Liver (tissue), 3 donors: ENCODE results near the gene MYO3B.

Source experiments
- EGR1 ChIP-seq, 2 donors: IDR thresholded peaks; 2 replicates each; pipeline ENCODE4 v1.6.1; 2016 to 2018; ENCODE audit warnings: antibody characterized with exemption in 2 of 2, low read depth in 2 of 2
- FOXA1 ChIP-seq: IDR thresholded peaks from 2 replicates; pipeline ENCODE4 v1.6.1; 2016; ENCODE audit warnings: antibody characterized with exemption
- GABPA ChIP-seq, 2 donors: IDR thresholded peaks in 1 of 2; conservative IDR thresholded peaks in 1 of 2; 2 replicates each; pipeline ENCODE4 v1.6.1; 2016; ENCODE audit warnings: antibody characterized with exemption in 2 of 2, mild to moderate bottlenecking in 1 of 2, moderate library complexity in 1 of 2
- JUND ChIP-seq, 2 donors: IDR thresholded peaks; 2 replicates each; pipeline ENCODE4 v1.6.1; 2016; ENCODE audit warnings: antibody characterized with exemption in 2 of 2
- NR2F2 ChIP-seq: IDR thresholded peaks from 2 replicates; pipeline ENCODE4 v1.6.1; 2016; ENCODE audit warnings: antibody characterized with exemption
- RAD21 ChIP-seq, 2 donors: IDR thresholded peaks; 2 replicates each; pipeline ENCODE4 v1.6.1; 2016; ENCODE audit warnings: antibody characterized with exemption in 2 of 2, mild to moderate bottlenecking in 2 of 2
- TAF1 ChIP-seq: conservative IDR thresholded peaks from 2 replicates; pipeline ENCODE4 v1.6.1; 2016; ENCODE audit warnings: antibody characterized with exemption, mild to moderate bottlenecking
- YY1 ChIP-seq: IDR thresholded peaks from 2 replicates; pipeline ENCODE4 v1.6.1; 2016; ENCODE audit warnings: antibody characterized with exemption, mild to moderate bottlenecking
- TF ChIP-seq, protein P1 (sequence below): IDR thresholded peaks from 2 replicates; pipeline ENCODE4 v1.6.1; 2016; ENCODE audit warnings: antibody characterized with exemption
- TF ChIP-seq, protein P2 (sequence below): fragments of 150-350 bp; IDR thresholded peaks from 2 replicates; pipeline ENCODE4 v1.5.1; 2017; ENCODE audit warnings: improper control_type of control experiment, low read depth, low read length; ENCODE audit not compliant: missing input control
- TF ChIP-seq, protein P3 (sequence below): IDR thresholded peaks from 2 replicates; pipeline ENCODE4 v1.6.1; 2016; ENCODE audit warnings: antibody characterized with exemption, mild to moderate bottlenecking
- donor health status: healthy.
- donor health status: healthy.

DNA sequence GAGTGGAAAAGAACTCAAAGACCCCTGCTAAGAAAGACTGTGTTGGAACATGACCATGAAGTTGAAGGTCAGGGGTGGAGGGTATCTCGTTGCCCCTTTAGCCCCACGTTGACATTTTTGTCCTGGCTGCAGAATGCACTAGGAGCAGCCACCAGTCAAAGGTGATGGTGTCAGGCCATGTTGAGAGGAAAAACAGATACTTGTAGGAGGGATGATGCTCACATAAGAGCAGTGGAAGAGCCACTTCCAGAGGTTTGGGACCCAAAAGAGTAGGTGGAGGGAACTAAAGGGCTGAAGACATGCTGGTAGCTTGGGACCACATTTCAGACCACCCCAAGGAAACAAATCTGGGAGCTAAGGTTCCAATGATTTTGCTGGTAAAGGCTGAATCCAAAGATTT lies 159.0 kb downstream of the MYO3B start:
- TF ChIP-seq TAF1 (no peak), YY1 (no peak), EGR1 (IDR thresholded peaks at IDR 0.05; ENCODE audit: low read depth in 2 of 2) (no peak), GABPA (IDR thresholded peaks at IDR 0.05 in 1 of 2, conservative IDR thresholded peaks at IDR 0.05 in 1 of 2) (no peak), FOXA1 (no peak), NR2F2 (no peak), JUND (IDR thresholded peaks at IDR 0.05) (no peak), RAD21 (IDR thresholded peaks at IDR 0.05) (no peak)
- TF ChIP-seq, protein P1, sequence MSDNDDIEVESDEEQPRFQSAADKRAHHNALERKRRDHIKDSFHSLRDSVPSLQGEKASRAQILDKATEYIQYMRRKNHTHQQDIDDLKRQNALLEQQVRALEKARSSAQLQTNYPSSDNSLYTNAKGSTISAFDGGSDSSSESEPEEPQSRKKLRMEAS, result no peak
- TF ChIP-seq, protein P2, sequence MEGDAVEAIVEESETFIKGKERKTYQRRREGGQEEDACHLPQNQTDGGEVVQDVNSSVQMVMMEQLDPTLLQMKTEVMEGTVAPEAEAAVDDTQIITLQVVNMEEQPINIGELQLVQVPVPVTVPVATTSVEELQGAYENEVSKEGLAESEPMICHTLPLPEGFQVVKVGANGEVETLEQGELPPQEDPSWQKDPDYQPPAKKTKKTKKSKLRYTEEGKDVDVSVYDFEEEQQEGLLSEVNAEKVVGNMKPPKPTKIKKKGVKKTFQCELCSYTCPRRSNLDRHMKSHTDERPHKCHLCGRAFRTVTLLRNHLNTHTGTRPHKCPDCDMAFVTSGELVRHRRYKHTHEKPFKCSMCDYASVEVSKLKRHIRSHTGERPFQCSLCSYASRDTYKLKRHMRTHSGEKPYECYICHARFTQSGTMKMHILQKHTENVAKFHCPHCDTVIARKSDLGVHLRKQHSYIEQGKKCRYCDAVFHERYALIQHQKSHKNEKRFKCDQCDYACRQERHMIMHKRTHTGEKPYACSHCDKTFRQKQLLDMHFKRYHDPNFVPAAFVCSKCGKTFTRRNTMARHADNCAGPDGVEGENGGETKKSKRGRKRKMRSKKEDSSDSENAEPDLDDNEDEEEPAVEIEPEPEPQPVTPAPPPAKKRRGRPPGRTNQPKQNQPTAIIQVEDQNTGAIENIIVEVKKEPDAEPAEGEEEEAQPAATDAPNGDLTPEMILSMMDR, result no peak
- TF ChIP-seq, protein P3, sequence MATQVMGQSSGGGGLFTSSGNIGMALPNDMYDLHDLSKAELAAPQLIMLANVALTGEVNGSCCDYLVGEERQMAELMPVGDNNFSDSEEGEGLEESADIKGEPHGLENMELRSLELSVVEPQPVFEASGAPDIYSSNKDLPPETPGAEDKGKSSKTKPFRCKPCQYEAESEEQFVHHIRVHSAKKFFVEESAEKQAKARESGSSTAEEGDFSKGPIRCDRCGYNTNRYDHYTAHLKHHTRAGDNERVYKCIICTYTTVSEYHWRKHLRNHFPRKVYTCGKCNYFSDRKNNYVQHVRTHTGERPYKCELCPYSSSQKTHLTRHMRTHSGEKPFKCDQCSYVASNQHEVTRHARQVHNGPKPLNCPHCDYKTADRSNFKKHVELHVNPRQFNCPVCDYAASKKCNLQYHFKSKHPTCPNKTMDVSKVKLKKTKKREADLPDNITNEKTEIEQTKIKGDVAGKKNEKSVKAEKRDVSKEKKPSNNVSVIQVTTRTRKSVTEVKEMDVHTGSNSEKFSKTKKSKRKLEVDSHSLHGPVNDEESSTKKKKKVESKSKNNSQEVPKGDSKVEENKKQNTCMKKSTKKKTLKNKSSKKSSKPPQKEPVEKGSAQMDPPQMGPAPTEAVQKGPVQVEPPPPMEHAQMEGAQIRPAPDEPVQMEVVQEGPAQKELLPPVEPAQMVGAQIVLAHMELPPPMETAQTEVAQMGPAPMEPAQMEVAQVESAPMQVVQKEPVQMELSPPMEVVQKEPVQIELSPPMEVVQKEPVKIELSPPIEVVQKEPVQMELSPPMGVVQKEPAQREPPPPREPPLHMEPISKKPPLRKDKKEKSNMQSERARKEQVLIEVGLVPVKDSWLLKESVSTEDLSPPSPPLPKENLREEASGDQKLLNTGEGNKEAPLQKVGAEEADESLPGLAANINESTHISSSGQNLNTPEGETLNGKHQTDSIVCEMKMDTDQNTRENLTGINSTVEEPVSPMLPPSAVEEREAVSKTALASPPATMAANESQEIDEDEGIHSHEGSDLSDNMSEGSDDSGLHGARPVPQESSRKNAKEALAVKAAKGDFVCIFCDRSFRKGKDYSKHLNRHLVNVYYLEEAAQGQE, result no peak
